DMS 273 treated with DMSO at 0.1 percent for 48 hours (cell line): Measurements from ENCODE around the gene CRYBG1.
"Not testable (repeated sequence)": the region's sequence is repeated elsewhere in the genome, so short reads cannot be mapped to it uniquely, and the experiment has no call there.

ENCODE experiments used
- DNase-seq: peaks from one replicate; lab custom pipeline; 2025; lab: John Stamatoyannopoulos, UW

Gene CRYBG1

GRCh38 chr6:106377061-106377540 is 16.6 kb downstream of the CRYBG1 start:
- no peak for DNase-seq

GRCh38 chr6:106379951-106380350 is 19.4 kb downstream of the CRYBG1 start:
- DNase-seq = no peak

GRCh38 chr6:106380407-106380806 is 19.9 kb downstream of the CRYBG1 start:
- DNase-seq = no peak

- DNase-seq = no peak
Measured at GRCh38 chr6:106381223-106381622, 20.7 kb downstream of the CRYBG1 start.

- DNase-seq = no peak
Measured at GRCh38 chr6:106381881-106382280, 21.4 kb downstream of the CRYBG1 start.

- no peak for DNase-seq
Measured at GRCh38 chr6:106383573-106383972, 23.1 kb downstream of the CRYBG1 start.

- DNase-seq = no peak
Measured at GRCh38 chr6:106385530-106385929, 25.0 kb downstream of the CRYBG1 start.

GRCh38 chr6:106387875-106388274 is 27.4 kb downstream of the CRYBG1 start:
- DNase-seq = no peak

GRCh38 chr6:106390088-106390487 is 29.6 kb downstream of the CRYBG1 start:
- no peak for DNase-seq

GRCh38 chr6:106396426-106397220 is 36.1 kb downstream of the CRYBG1 start:
- no peak for DNase-seq

GRCh38 chr6:106397431-106397830 is 36.9 kb downstream of the CRYBG1 start:
- no peak for DNase-seq

GRCh38 chr6:106398621-106399020 is 38.1 kb downstream of the CRYBG1 start:
- DNase-seq = no peak

- not testable (repeated sequence) for DNase-seq
Measured at GRCh38 chr6:106405044-106405443, 44.5 kb downstream of the CRYBG1 start.

GRCh38 chr6:106411056-106411455 is 50.5 kb downstream of the CRYBG1 start:
- no peak for DNase-seq

- no peak for DNase-seq
Measured at GRCh38 chr6:106411643-106412200, 51.2 kb downstream of the CRYBG1 start.

- no peak for DNase-seq
Measured at GRCh38 chr6:106413016-106413415, 52.5 kb downstream of the CRYBG1 start.

- no peak for DNase-seq
Measured at GRCh38 chr6:106413722-106414121, 53.2 kb downstream of the CRYBG1 start.

GRCh38 chr6:106415921-106416320 is 55.4 kb downstream of the CRYBG1 start:
- DNase-seq = no peak

GRCh38 chr6:106417572-106418147 is 57.1 kb downstream of the CRYBG1 start:
- no peak for DNase-seq

- no peak for DNase-seq
Measured at GRCh38 chr6:106419900-106420613, 59.5 kb downstream of the CRYBG1 start.

- no peak for DNase-seq
Measured at GRCh38 chr6:106421496-106421895, 61.0 kb downstream of the CRYBG1 start.

GRCh38 chr6:106422534-106422933 is 62.0 kb downstream of the CRYBG1 start:
- no peak for DNase-seq

- DNase-seq = no peak
Measured at GRCh38 chr6:106425382-106425781, 64.9 kb downstream of the CRYBG1 start.
